Bone marrow (tissue), 2 donors: ENCODE measurements around the gene C19orf18.

Experiments used
- DNase-seq, 2 donors: peaks; one replicate each; lab custom pipeline; 2025; lab: John Stamatoyannopoulos, UW

Gene C19orf18

GRCh38 chr19:57947419-57948134 is 26.8 kb downstream of the C19orf18 start, which contains the start of gene ZNF256:
Gene ZNF256 (minus strand): TSS chr19:57947706. CDS start chr19:57947474, 232 bp downstream.
- peak; percentile 32 to 93 for DNase-seq

- no peak for DNase-seq
Measured at GRCh38 chr19:57947088-57947418, 27.3 kb downstream of the C19orf18 start.

GRCh38 chr19:57946316-57946715 is 28.0 kb downstream of the C19orf18 start:
- no peak for DNase-seq

- DNase-seq, result no peak
Measured at GRCh38 chr19:57941593-57941992, 32.7 kb downstream of the C19orf18 start.

- DNase-seq, result no peak
Measured at GRCh38 chr19:57935731-57936130, 38.6 kb downstream of the C19orf18 start.

- DNase-seq, result no peak
Measured at GRCh38 chr19:57934820-57935665, 39.3 kb downstream of the C19orf18 start, which contains the start of gene ZNF418. Gene ZNF418 (minus strand): TSS chr19:57935402. CDS start chr19:57933822, 1,580 bp downstream.

- no peak for DNase-seq
Measured at GRCh38 chr19:57927587-57927986, 46.7 kb downstream of the C19orf18 start.

GRCh38 chr19:57916168-57916995 is 58.0 kb downstream of the C19orf18 start, which contains the start of gene ZNF417:
Gene ZNF417 (minus strand): TSS chr19:57916592. CDS start chr19:57916411, 181 bp downstream.
- peak; percentile 45 to 89 for DNase-seq

GRCh38 chr19:57914531-57914930 is 59.8 kb downstream of the C19orf18 start:
- DNase-seq, result no peak
